A673 (cell line): ENCODE results near the gene GIMAP8.

ENCODE experiments used
- CTCF ChIP-seq: fragments of 300-800, 200-600 bp; sonication (generic); conservative IDR thresholded peaks from 2 replicates; pipeline ENCODE4 v1.5.1; 2017; ENCODE audit warnings: low read depth, mild to moderate bottlenecking, antibody characterized with exemption, low read length, moderate library complexity, mixed read lengths
- EZH2 ChIP-seq: fragments of 200-600 bp; sonication (generic); IDR thresholded peaks from 2 replicates; pipeline ENCODE4 v1.6.1; 2017; ENCODE audit warnings: borderline replicate concordance, low read depth, mild to moderate bottlenecking, mixed read lengths, antibody characterized with exemption, low read length; ENCODE audit not compliant: poor library complexity, severe bottlenecking

GRCh38 chr7:150428671-150429451, 21.6 kb upstream of the GIMAP8 start:
- TF ChIP-seq CTCF: no peak
- TF ChIP-seq EZH2: no peak
